HepG2 (cell line): ENCODE results near the gene EFNA3. TPM values are rescaled to one million over a fixed set of nuclear protein-coding genes. Genes with fewer than 3 reads are reported as not detected.

Experiments
- CREB3 ChIP-seq: sonication (generic); formaldehyde crosslinking; IDR thresholded peaks from 2 replicates; pipeline ENCODE4 v1.5.0; 2020; ENCODE audit warnings: missing genetic modification reagents
- FOXA3 ChIP-seq: IDR thresholded peaks from 2 replicates; pipeline ENCODE4 v1.6.1; 2016; ENCODE audit warnings: missing genetic modification reagents, missing compliant biosample characterization
- HOXA5 ChIP-seq: sonication (generic); formaldehyde crosslinking; IDR thresholded peaks from 2 replicates; pipeline ENCODE4 v1.4.0; 2020; ENCODE audit warnings: missing genetic modification reagents
- KIAA2018 ChIP-seq: sonication (generic); formaldehyde crosslinking; IDR thresholded peaks from 2 replicates; pipeline ENCODE4 v1.5.0; 2020; ENCODE audit warnings: mild to moderate bottlenecking, missing genetic modification reagents, borderline replicate concordance
- KLF16 ChIP-seq, 2 experiments: sonication (generic) in 1 of 2; formaldehyde crosslinking in 1 of 2; IDR thresholded peaks; 2 replicates each; pipeline versions ENCODE4 v1.6.1 to v1.8.0; 2016 to 2023; ENCODE audit warnings: missing genetic modification reagents in 2 of 2, missing compliant biosample characterization in 1 of 2
- MAFF ChIP-seq: IDR thresholded peaks from 2 replicates; pipeline ENCODE4 v1.6.1; 2011; ENCODE audit warnings: low read depth, low read length, improper control_type of control experiment
- PAF1 ChIP-seq: IDR thresholded peaks from 2 replicates; pipeline ENCODE4 v1.6.1; 2016; ENCODE audit warnings: missing genetic modification reagents, missing compliant biosample characterization
- POLR2AphosphoS2 ChIP-seq: IDR thresholded peaks from 2 replicates; pipeline ENCODE4 v1.6.1; 2011; ENCODE audit warnings: low read depth, low read length, improper control_type of control experiment
- SNAI1 ChIP-seq: sonication (generic); formaldehyde crosslinking; IDR thresholded peaks from 2 replicates; pipeline ENCODE4 v1.5.0; 2020; ENCODE audit warnings: mild to moderate bottlenecking, missing genetic modification reagents, borderline replicate concordance
- SOX13 ChIP-seq, 3 experiments: fragments of 450-650 bp in 1 of 3; sonication (generic) in 1 of 3; formaldehyde crosslinking in 1 of 3; IDR thresholded peaks in 2 of 3; conservative IDR thresholded peaks in 1 of 3; 2 replicates each; pipeline versions ENCODE4 v1.5.0 to v1.6.1; 2016 to 2020; ENCODE audit warnings: antibody characterized with exemption in 1 of 3, mild to moderate bottlenecking in 1 of 3, missing compliant biosample characterization in 1 of 3, missing genetic modification reagents in 1 of 3, moderate library complexity in 1 of 3
- SRF ChIP-seq: IDR thresholded peaks from 2 replicates; pipeline ENCODE4 v1.6.1; 2011; ENCODE audit warnings: mild to moderate bottlenecking, low read depth, low read length, moderate library complexity
- TGIF2 ChIP-seq: IDR thresholded peaks from 2 replicates; pipeline ENCODE4 v1.6.1; 2016; ENCODE audit warnings: control low read depth, missing compliant biosample characterization
- TP53 ChIP-seq: sonication (generic); formaldehyde crosslinking; conservative IDR thresholded peaks from 2 replicates; pipeline ENCODE4 v1.4.0; 2020; ENCODE audit warnings: missing genetic modification reagents
- ZBTB46 ChIP-seq: sonication (generic); formaldehyde crosslinking; IDR thresholded peaks from 2 replicates; pipeline ENCODE4 v1.4.0; 2020; ENCODE audit warnings: mild to moderate bottlenecking, missing genetic modification reagents, borderline replicate concordance
- ZFP36 ChIP-seq: fragments of 150-350 bp; IDR thresholded peaks from 2 replicates; pipeline ENCODE4 v1.6.1; 2018; ENCODE audit warnings: borderline replicate concordance, low read length, low read depth; ENCODE audit not compliant: partially characterized antibody
- ZNF788 ChIP-seq: sonication (generic); formaldehyde crosslinking; IDR thresholded peaks from 2 replicates; pipeline ENCODE4 v1.5.0; 2020; ENCODE audit warnings: mild to moderate bottlenecking, missing genetic modification reagents, borderline replicate concordance
- polyA plus RNA-seq, 8 experiments: library from polyadenylated mRNA; depleted of rRNA in 3 of 8; stranded (reverse) in 7 of 8; unstranded in 1 of 8; fragments of >200 nt; fragmentation: Illumina TruSeq in 4 of 8; extraction: Trizol in 4 of 8; gene quantifications; 2 replicates each; pipeline versions ENCODE4 v1.2.1 to v1.2.3, GENCODE V29; 2011 to 2016; ENCODE audit warnings: low read depth in 4 of 8, missing spikeins in 1 of 8, mixed read lengths in 1 of 8; ENCODE audit not compliant: insufficient read depth in 1 of 8
- total RNA-seq, 5 experiments: library from RNA; depleted of rRNA; stranded (reverse); fragments of >200 nt; fragmentation: Illumina TruSeq; extraction: Trizol; gene quantifications; 2 replicates each; pipeline ENCODE4 v1.2.3, GENCODE V29; 2016; ENCODE audit warnings: low read depth in 1 of 5

Gene EFNA3
- total and polyA plus RNA-seq, 2 of the 13 experiments (the other 11 are each of a cell fraction or from before 2014, with no cell fraction given): 1.0 to 5.7 TPM

GRCh38 chr1:155126556-155127104, 48.0 kb downstream of the EFNA3 start (continued):
- TF ChIP-seq KIAA2018 (no peak), ZBTB46 (CRISPR knock-in tag) (no peak), ZNF788 (no peak), ZFP36 (no peak), CREB3 (CRISPR knock-in tag) (no peak; the same call in 1 of the 2 replicates), MAFF (no peak), TP53 (no peak), TGIF2 (no peak), SRF (no peak), FOXA3 (CRISPR knock-in tag) (peak; percentile 75), POLR2AphosphoS2 (no peak), SNAI1 (no peak), HOXA5 (CRISPR knock-in tag) (no peak; the same call in 1 of the 2 replicates), KLF16 (CRISPR knock-in tag; IDR thresholded peaks at IDR 0.05) (no peak), PAF1 (CRISPR knock-in tag) (peak; percentile 85), SOX13 (IDR thresholded peaks at IDR 0.05) (no peak; the same call in 1 of the 2 replicates), SOX13 (CRISPR knock-in tag; conservative IDR thresholded peaks at IDR 0.05 in 1 of 2, IDR thresholded peaks at IDR 0.05 in 1 of 2) (no peak)
